GM04503 (cell line): ENCODE measurements around the gene MAD1L1.

Experiments
- DNase-seq: peaks from one replicate; pipeline ENCODE4 v3.0.0-alpha.2; 2012; ENCODE audit warnings: low read depth

MAD1L1 gene

GRCh38 chr7:1968397-1969111 is 264.2 kb downstream of the MAD1L1 start:
- DNase-seq, result no peak

DNA sequence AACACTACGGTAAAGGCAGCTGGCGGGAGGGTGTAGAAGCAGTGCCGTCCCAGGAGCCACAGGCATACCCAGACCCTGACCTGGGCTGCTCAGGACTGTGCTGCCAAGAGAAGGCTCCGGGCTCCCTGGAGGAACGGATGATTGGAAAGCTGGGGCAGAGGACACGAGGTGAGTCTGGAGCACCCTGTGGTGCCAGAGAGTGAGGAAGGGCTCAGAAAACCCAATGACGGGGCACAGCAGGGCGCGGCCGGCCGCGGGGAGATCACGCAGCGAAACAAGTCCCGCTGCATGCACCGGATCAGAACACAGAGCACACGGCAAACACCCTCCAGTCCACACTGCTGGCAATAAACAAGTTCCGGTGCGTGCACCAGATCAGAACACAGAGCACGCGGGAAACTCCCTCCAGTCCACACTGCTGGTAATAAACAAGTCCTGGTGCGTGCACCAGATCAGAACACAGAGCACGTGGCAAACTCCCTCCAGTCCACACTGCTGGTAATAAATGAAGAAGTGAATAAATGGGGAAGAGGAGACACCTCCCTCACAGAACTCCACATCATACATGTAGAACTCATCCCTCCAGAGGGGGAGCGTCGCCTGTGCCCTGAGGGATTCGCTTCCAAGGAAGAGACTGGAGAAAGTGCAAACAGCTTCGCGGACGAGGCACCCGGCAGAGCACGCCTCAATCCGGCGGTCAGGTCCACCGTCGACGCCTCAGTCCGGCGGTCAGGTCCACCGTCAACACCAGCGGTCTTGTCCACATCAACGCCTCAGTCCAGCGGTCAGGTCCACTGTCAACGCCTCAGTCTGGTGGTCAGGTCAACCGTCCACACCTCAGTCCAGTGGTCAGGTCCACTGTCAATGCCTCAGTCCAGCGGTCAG is 265.0 kb downstream of the MAD1L1 start:
- DNase-seq, result no peak

DNA sequence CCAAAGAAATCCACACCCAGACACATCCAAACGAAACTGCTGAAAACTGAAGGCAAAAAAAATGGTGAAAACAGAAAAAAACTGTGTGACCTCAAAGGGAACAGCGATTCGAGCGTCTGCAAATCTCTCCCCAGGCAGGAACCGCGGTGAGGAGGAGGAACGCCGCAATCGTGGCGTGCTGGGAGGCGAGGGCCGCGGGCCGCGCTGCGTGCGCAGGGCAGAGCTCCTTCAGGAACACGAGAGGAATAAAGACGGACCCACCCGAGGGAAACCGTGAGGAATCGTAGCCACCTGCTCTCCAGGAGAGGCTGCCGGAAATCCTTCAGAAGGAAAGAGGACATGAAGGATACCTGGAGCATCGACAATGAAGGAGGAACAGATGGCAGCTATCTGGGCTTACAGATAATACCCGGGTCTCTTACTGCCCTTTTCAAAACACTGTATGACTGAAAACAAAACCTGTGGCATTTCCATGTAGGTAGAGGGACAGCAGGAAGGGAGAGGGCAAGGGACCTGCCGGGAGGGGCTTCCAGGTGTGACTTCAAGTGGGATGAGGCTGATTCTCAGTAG is 266.0 kb downstream of the MAD1L1 start:
- DNase-seq, result no peak

- DNase-seq, result no peak
Measured at GRCh38 chr7:1965579-1966294, 267.0 kb downstream of the MAD1L1 start.

DNA sequence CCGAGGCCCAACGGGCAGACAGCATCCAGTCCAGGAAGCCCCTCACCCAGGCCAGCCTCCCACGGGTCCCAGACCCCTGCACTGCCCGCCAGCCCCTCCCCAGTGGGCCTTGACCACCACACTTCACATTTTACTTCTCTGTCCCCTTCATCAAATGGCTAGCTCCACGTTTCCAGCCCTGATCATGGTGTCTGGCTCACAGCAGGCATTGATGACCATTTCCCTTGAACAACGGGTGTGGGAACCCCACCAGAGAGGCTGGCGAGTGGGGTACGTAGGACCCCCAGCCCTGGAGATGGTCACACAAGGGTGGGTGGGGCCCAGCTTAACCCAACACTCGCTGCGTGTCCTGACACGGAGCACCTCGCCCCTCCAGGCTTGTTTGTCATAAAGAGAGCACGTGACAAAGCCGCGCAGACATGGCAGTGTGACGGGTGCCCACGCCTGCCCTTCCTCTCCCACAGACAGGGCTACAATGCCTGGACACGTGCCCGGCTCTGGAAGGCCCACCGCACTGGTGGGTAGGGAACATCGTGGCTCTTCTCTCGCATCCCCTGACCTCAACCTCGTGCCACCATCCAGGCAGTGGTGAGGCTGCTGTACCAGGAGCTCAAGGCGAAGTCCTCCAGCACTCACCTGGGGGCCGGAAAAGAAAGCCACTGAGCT is 267.7 kb downstream of the MAD1L1 start:
- DNase-seq, result no peak

DNA sequence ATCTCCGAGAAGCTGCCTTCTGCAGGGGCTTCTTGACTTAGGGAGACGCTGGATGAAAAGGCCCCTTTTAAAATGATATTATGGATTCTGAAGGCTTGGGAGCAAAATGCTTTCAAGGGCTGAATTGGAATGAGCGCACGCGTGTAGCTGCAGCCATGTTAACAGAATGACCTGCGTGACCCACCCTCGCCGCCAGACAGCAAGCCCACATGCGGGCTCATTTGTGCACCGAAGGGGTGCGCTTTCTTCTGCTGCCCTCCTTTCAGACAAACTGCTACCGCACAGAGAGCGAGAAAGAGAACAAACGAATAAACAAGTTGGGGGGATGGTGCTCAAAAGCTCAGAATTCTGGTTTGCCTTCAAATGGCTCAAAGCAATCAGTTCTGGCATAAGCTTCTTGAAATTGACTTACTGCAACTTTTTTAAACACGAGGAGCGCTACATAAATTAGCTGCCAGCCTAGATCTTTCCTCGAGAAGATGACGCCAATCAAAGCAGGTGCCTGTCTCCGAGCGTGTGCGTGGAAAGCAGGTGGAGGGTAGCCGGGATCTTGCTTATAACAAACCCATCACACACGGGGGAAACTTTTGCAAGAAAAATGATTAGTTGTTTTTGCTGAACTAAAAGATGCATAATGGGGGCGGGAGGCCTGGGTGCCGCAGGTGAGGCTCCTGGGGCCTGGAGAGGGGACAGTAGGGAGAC is 268.4 kb downstream of the MAD1L1 start:
- no peak for DNase-seq

GRCh38 chr7:1963575-1963974 is 269.2 kb downstream of the MAD1L1 start:
- DNase-seq, result no peak

DNA sequence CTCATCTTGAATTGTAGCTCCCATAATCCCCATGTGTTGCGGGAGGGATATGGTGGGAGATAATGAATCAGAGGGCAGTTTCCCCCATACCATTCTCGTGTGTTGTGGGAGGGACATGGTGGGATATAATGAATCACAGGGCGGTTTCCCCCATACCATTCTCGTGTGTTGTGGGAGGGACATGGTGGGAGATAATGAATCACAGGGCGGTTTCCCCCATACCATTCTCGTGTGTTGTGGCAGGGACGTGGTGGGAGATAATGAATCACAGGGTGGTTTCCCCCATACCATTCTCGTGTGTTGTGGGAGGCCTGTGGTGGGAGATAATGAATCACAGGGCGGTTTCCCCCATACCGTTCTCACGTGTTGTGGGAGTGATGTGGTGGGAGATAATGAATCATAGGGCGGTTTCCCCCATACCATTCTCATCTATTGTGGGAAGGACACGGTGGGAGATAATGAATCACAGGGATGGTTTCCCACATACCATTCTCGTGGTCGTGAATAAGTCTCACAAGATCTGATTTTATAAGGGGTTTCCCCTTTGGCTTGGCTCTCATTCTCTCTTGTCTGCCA is 271.0 kb downstream of the MAD1L1 start:
- DNase-seq, result peak; percentile 31

DNA sequence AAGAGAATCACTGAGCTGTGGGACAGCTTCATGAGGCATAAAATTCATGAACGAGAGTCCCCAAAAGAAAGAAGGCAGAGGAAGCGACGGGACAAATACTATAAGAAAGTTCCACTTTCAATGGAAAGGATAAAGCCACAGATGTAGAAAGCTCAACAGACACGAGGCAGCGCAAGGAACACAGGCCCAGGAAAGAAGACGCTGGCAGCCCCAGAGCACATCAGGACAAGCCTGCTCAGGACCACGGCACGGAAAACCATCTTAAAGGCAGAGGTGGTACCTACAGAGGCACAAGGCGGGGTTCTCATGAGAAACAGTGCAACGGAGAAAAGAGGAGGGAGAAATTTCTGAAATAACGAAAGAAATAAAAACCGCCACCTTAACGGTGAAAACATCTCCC is 273.4 kb downstream of the MAD1L1 start:
- DNase-seq, result no peak

- no peak for DNase-seq
Measured at GRCh38 chr7:1957471-1958225, 275.1 kb downstream of the MAD1L1 start.

DNA sequence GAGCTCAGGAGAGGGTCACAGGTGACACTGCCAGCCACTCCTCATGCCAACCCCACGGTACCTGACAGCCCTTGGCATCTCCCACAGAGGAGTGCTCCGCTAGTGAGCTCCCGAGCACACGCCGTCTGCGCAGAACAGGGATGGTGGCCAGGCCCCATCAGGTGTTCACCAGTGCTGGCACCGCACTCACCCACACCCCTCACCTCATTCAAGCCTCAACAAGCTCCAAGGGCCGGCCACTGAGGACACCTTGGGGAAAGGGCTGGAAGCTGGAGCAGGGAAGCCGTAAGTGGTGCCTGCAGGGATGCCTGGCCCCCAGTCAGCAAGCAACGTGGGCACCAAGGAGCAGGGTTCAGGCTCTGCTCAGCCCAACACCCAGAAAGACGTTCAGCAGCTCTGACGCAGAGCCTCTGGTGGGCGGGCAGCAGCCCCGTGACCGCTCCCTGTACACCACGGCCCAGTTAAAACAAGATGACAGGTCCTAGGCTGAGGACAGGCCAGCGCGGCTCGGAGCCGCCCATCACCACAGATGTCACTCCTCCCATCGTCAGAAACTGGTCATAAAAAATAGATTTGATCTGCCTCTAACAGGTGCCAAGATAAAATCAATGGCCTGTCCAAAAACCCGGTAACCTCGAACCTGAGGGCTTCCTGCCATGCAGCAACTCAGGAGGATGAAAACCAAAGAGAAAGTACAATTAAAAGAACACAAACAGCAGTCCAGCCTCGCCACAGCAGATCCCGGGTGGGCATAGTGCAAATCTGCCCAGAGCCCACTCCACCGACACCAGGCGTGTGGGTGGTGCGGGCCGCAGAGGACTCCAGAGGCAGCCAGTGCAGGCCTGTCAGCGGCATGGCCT is 275.9 kb downstream of the MAD1L1 start:
- DNase-seq, result no peak

- DNase-seq, result no peak
Measured at GRCh38 chr7:1956141-1956540, 276.6 kb downstream of the MAD1L1 start.

GRCh38 chr7:1954366-1955004 is 278.3 kb downstream of the MAD1L1 start:
- DNase-seq, result no peak

DNA sequence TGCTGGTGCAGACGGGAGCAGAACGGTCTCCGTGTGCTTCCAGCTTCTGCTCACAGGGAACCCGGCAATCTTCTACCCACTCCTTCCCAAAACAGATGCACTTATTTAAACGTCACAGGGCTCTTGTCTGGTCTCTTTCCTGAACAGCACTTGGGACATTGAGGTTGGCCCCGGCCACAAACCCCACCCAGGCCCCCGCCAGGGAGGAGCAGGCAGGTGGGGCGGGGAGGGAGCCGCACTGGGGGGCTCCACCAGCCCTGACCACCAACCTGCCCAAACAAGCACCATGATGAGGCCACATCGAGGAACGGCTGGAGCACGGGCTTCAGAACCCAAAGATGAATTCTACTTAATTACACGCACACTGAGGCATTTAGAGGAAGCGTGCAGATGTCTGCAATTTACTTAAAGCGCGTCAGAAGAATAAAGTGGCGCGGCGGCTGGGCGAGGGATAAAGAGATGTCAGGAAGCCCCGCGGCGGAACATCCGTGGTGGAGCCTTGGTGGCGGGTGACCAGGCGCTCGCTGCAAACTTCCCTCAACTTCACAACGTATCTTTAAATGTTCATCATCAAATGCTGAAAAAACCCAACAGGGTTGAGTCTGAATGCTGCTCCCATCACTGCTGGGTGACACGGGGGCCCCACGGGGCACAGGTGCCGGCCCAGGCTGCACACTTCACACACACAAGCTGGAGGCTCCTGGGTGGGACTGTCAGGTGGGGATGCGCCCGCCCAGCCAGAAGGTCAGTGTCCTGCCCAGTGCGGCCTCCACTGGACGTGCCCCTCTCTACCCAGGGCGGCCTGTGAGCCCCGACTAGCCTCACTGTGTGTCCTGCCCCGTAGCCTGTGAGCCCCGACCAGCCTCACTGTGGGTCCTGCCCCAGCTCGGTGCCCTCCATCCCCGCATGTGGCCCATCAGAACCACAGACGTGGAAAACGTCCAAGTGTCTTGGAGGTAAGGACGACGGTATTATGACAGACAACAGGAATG is 279.2 kb downstream of the MAD1L1 start:
- DNase-seq, result no peak

DNA sequence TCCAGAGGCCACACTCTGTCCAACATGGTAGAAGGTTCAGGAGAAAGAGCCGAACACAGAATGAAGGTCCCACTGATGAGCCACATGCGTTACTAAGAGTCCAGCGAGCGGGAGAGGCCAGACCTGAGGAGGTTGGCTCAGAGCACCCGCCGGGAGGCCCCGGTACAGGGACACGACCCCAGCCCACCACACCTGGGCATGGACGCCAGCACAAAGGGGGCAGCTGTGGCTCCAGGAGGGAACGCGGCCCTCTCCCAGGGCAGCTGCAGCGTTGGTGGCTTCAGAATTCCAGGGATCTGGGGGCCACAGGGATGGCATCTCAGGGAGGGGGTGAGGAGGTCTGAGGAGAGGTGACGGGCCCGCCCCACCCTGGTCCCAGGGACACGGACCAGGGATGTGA is 280.0 kb downstream of the MAD1L1 start:
- no peak for DNase-seq

GRCh38 chr7:1952169-1952760 is 280.5 kb downstream of the MAD1L1 start:
- no peak for DNase-seq

GRCh38 chr7:1951600-1951999 is 281.1 kb downstream of the MAD1L1 start:
- no peak for DNase-seq
